Esophagus muscularis mucosa (tissue), 4 donors: ENCODE data around the gene DISP2.

ENCODE experiments used
- EP300 ChIP-seq: sonication (generic); formaldehyde crosslinking; IDR thresholded peaks from one replicate; pipeline ENCODE4 v1.6.1; 2017; ENCODE audit warnings: antibody characterized with exemption
- POLR2AphosphoS5 ChIP-seq, 2 donors: sonication (generic); formaldehyde crosslinking; IDR thresholded peaks; one replicate each; pipeline ENCODE4 v1.6.1; 2017; ENCODE audit warnings: antibody characterized with exemption in 2 of 2
- TF ChIP-seq, protein P1 (sequence below), 3 experiments: fragments of 200-600 bp in 2 of 3; fragments of 450-650 bp in 1 of 3; sonication (generic) in 2 of 3; IDR thresholded peaks; one replicate each; pipeline ENCODE4 v1.5.1; 2017 to 2019; ENCODE audit warnings: antibody characterized with exemption in 3 of 3, mild to moderate bottlenecking in 2 of 3, moderate library complexity in 1 of 3

DNA sequence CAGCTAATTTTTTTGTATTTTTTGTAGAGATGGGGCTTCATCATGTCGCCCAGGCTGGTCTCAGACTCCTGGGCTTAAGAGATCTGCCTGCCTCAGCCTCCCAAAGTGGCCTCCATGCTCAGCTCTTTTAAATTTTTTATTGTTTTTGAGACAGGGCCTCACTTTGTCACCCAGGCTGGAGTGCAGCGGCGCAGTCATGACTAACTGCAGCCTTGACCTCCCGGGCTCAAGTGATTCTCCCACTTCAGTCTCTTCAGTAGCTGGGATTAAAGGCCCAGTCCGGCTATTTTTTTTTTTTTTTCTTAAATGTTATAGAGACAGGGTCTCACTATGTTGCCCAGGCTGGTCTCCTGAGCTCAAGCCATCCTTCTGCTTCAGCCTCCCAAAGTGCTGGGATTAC, 67.7 kb downstream of the DISP2 start:
- TF ChIP-seq, protein P1, sequence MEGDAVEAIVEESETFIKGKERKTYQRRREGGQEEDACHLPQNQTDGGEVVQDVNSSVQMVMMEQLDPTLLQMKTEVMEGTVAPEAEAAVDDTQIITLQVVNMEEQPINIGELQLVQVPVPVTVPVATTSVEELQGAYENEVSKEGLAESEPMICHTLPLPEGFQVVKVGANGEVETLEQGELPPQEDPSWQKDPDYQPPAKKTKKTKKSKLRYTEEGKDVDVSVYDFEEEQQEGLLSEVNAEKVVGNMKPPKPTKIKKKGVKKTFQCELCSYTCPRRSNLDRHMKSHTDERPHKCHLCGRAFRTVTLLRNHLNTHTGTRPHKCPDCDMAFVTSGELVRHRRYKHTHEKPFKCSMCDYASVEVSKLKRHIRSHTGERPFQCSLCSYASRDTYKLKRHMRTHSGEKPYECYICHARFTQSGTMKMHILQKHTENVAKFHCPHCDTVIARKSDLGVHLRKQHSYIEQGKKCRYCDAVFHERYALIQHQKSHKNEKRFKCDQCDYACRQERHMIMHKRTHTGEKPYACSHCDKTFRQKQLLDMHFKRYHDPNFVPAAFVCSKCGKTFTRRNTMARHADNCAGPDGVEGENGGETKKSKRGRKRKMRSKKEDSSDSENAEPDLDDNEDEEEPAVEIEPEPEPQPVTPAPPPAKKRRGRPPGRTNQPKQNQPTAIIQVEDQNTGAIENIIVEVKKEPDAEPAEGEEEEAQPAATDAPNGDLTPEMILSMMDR (IDR thresholded peaks at IDR 0.05) = no peak
- TF ChIP-seq POLR2AphosphoS5 (IDR thresholded peaks at IDR 0.05) (no peak), EP300 (no peak)
